GM10248 (cell line): ENCODE measurements around the gene RPP25L.

Source experiments
- CTCF ChIA-PET: fragments of 300-600 bp; sonication (Branson Sonifier 250); formaldehyde crosslinking; extraction: SDS; loops from one replicate; lab custom pipeline; 2021; ENCODE audit warnings: antibody characterized with exemption; lab: Yijun Ruan, JAX
- POLR2A ChIA-PET: fragments of 350-650 bp; sonication (Branson Sonifier 250); formaldehyde crosslinking; extraction: SDS; loops from one replicate; lab custom pipeline; 2020; ENCODE audit warnings: antibody characterized with exemption; lab: Yijun Ruan, JAX
- DNase-seq: peaks from one replicate; pipeline ENCODE4 v3.0.0; 2012; ENCODE audit errors: extremely low spot score
- TF ChIP-seq, protein P1 (sequence below): IDR thresholded peaks from 2 replicates; pipeline ENCODE4 v1.5.1; 2012; ENCODE audit warnings: mild to moderate bottlenecking, low read depth; ENCODE audit errors: extremely low read depth, missing control alignments, control extremely low read depth

Gene RPP25L

DNA sequence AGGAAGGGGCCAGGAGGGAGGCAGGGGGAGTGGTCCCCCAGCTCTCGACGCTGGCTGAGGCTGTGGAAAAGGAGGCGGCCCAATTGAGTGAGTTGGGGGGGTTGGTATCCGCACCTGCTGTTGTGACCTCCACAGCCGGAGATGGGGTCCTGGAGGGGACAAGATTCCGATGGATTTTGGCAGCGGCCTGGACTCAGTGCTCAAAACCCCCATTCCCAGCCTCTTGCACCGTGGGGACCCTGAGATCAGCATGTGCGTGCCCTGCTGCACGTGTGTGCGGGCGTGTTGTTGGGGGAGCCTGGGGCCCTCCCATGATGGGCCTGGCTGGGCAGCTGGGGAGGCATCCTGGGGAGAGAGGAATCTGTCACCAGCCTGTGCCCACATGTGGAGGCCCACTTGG, 37.3 kb downstream of the RPP25L start:
- CTCF ChIA-PET = interaction anchor here (0.9 to 3.7 kb wide), 2 partner anchors 17 to 29 kb away, joined by 3 to 15 read pairs; no protein-coding TSS in a partner anchor
- POLR2A ChIA-PET = no interaction called here
- no peak for DNase-seq
- TF ChIP-seq, protein P1, sequence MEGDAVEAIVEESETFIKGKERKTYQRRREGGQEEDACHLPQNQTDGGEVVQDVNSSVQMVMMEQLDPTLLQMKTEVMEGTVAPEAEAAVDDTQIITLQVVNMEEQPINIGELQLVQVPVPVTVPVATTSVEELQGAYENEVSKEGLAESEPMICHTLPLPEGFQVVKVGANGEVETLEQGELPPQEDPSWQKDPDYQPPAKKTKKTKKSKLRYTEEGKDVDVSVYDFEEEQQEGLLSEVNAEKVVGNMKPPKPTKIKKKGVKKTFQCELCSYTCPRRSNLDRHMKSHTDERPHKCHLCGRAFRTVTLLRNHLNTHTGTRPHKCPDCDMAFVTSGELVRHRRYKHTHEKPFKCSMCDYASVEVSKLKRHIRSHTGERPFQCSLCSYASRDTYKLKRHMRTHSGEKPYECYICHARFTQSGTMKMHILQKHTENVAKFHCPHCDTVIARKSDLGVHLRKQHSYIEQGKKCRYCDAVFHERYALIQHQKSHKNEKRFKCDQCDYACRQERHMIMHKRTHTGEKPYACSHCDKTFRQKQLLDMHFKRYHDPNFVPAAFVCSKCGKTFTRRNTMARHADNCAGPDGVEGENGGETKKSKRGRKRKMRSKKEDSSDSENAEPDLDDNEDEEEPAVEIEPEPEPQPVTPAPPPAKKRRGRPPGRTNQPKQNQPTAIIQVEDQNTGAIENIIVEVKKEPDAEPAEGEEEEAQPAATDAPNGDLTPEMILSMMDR = no peak

DNA sequence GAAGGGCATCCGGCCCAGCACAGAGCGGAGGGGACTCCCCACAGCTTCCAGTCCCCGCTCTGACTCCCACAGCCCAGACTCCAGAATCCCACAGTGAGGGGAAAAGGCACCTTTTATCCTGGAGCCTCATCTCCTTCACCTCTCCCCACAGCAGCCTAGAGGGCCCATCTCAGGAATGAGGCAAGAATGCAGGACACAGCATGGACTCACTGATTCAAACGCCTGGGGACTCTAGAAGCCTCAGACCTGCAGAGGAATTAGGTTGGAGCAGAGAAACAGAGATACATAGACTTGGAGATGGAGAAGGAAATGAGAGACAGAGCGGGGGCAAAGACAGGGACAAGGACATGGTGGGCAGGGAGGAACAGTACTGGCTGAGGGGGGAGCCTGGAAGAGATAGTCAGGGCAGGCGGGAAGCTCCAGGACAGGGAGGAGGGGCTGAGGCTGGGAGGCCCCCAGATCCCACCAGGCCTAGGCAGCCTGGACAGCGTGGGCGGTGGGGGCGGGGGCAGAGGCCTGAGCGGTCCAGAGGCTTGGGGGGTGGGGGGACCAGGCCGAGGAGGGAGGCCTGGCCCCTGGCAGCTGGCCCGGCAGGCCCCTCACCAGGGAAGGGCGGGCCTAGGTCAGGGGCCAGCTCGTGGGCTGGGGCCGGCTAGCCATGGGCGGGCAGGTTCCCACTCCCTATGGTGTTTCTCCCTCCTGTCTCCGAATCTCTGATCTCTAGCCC, 38.1 kb downstream of the RPP25L start:
- POLR2A ChIA-PET = no interaction called here
- TF ChIP-seq, protein P1 = no peak
- CTCF ChIA-PET = interaction anchor here (0.9 to 3.7 kb wide), 2 partner anchors 18 to 30 kb away, joined by 3 to 15 read pairs; no protein-coding TSS in a partner anchor
- no peak for DNase-seq

DNA sequence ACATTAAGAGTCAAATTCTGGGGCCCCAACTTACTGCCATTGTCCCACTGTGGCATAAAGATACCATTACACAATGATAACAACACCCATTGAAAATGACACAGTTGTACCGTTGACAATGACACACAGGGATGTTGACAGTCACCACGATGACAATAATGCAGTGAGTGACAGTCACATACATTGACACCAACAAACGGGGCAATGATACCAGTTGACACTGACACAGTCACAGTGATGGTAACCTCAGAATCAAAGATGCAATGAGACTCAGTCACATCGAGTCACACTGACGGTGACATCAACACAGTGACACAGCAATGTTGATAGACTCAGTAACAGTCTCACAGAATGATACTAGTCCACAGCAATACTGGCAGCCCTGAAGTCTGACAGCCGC, 39.3 kb downstream of the RPP25L start:
- ChIA-PET CTCF (no interaction called here), POLR2A (no interaction called here)
- TF ChIP-seq, protein P1 = no peak
- no peak for DNase-seq

DNA sequence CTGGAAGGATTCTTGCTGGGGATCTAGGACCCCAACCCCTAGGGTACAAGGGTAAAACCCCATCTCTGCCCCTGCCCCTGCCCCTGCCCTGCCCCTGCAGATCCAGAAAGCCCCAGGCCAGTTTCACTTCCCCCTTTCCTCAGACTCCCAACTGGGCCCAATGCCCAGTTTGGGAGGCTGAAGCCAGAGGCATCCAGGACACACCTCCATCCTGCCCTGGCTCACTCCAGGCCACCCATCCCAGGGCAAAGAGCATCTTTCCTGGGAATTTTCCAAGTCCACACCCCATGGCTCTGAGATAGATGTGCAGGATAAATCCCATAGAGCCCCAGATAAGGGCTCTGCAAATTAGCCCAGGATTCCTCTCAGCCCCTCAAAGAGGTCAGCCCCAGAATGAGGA, 39.8 kb downstream of the RPP25L start:
- TF ChIP-seq, protein P1 = no peak
- ChIA-PET POLR2A (no interaction called here), CTCF (interaction anchor here (2.1 to 2.2 kb wide), 2 partner anchors 10 to 24 kb away, joined by 8 to 9 read pairs; no protein-coding TSS in a partner anchor)
- no peak for DNase-seq

DNA sequence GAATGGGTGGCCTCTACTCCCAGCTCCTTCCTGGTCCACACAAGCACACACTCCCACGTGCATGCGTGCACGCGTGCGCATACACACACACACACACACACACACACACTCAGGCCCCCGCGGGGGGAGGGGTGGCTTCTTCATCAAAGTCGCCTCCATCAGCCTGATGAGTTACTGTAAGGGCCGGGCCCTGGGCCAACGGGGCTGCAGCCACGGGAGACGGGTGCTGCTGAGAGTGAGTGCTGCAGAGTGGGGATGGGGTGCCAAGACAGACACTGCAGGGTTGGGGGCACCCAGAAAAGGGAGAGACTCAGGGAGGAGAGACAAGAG, 40.5 kb downstream of the RPP25L start:
- TF ChIP-seq, protein P1 = no peak
- ChIA-PET CTCF (interaction anchor here (1.3 to 2.2 kb wide), 4 partner anchors 9 to 32 kb away, joined by 5 to 9 read pairs (median 8); no protein-coding TSS in a partner anchor), POLR2A (no interaction called here)
- no peak for DNase-seq

DNA sequence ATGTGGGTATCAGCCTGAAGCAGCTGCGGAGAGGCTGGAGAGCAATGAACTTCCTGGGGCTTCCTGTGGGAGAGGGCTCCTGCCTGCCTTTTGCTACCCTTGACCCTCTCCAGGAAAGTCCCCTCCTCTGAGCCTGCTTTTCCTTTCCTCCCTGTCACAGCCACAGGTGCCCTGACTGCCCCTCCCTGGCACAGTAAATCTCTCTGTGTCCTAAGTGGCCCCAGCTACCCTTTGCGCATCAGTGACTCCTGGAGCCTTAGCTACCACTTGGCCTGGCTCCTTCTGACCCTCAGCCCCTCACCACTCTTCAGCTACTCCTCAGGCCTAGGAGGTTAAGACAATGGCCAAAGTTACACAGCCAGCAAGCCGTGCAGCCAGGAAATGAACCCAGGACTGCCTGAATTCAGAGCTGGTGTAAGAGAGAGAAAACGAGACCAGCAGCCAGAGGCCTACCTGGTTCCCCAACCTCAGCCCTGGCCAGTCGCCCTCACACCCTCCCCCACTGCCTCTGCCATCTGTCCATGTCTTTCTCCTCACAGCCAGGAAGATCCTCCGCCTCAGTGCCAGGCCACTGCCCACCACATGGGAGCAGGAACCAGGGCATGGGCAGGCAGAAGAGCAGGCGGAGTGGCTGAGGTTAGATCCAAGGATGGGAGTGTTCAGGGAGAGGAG, 41.0 kb downstream of the RPP25L start:
- POLR2A ChIA-PET = no interaction called here

More for the DNA sequence above, 41.0 kb downstream of the RPP25L start:
- TF ChIP-seq, protein P1 = no peak
- DNase-seq = no peak
- CTCF ChIA-PET = interaction anchor here (1.3 to 2.2 kb wide), 4 partner anchors 9 to 32 kb away, joined by 5 to 9 read pairs (median 8); no protein-coding TSS in a partner anchor
